GM23248 (cell line): ENCODE data around the gene SNX24.

Experiments
- EZH2 ChIP-seq: fragments of 200-600 bp; sonication (generic); IDR thresholded peaks from 2 replicates; pipeline ENCODE4 v1.6.1; 2018; ENCODE audit warnings: antibody characterized with exemption, mild to moderate bottlenecking; ENCODE audit not compliant: insufficient read depth, poor library complexity, severe bottlenecking
- EZH2phosphoT487 ChIP-seq: fragments of 200-600 bp; sonication (generic); IDR thresholded peaks from 2 replicates; pipeline ENCODE4 v1.6.1; 2018; ENCODE audit warnings: antibody characterized with exemption, moderate library complexity, mild to moderate bottlenecking, low read depth; ENCODE audit not compliant: insufficient read depth

- no peak for TF ChIP-seq EZH2
- no peak for TF ChIP-seq EZH2phosphoT487
Observed at GRCh38 chr5:122849771-122850170, 4.4 kb downstream of the SNX24 start.
